GM10266 (cell line): ENCODE measurements around the gene CACNA1C.

Experiments
- DNase-seq: peaks from one replicate; pipeline ENCODE4 v3.0.0; 2012; ENCODE audit errors: extremely low spot score
- CTCF ChIP-seq: IDR thresholded peaks from 2 replicates; pipeline ENCODE4 v1.5.1; 2012; ENCODE audit warnings: mild to moderate bottlenecking, low read depth; ENCODE audit not compliant: control insufficient read depth, insufficient read depth; ENCODE audit errors: missing control alignments

Gene CACNA1C

GRCh38 chr12:2644683-2645405 is 592.1 kb downstream of the CACNA1C start:
- no peak for TF ChIP-seq CTCF
- DNase-seq = no peak

DNA sequence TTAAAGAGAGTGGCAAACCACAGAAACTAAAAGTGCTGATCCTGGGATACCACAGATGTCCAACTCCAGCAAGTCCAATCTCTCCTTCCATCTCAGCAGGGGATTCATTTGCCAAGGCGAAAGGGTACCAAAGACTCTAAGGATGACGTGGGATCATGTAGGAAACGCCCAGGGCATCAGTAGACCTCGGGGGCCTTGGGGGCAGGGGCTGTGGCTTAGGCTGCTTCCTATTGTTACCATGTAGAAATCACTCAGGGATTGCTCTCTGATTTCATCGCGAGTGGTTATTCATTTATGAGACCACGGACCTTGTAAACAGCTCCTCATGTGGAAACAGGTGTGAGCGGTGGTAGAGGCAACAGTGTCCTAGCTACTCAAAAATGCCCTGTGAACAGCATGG is 592.7 kb downstream of the CACNA1C start:
- no peak for TF ChIP-seq CTCF
- DNase-seq = no peak

DNA sequence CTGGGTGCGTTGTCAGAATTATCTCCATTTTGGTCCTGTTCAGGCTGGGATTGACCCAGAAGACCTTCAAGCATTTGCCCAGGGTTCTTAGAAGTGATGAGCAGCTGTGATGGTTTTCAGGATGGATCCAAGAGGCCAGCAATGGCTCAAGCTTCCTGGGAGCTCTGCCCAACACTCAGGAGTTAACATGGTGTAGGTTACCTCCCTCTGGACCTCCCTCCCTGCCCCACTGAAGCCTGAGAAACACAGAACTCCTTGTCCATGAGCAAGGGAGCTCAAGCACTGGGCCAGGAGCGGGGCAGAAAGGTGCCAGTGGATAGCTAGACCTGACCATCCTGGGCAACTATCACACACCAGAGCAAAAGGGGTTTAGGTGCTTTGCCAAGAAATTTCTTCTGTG is 593.6 kb downstream of the CACNA1C start:
- TF ChIP-seq CTCF = no peak
- DNase-seq = no peak

- no peak for DNase-seq
- TF ChIP-seq CTCF = no peak
Measured at GRCh38 chr12:2647186-2647585, 594.4 kb downstream of the CACNA1C start.

GRCh38 chr12:2648406-2648805 is 595.6 kb downstream of the CACNA1C start:
- DNase-seq = no peak
- no peak for TF ChIP-seq CTCF

DNA sequence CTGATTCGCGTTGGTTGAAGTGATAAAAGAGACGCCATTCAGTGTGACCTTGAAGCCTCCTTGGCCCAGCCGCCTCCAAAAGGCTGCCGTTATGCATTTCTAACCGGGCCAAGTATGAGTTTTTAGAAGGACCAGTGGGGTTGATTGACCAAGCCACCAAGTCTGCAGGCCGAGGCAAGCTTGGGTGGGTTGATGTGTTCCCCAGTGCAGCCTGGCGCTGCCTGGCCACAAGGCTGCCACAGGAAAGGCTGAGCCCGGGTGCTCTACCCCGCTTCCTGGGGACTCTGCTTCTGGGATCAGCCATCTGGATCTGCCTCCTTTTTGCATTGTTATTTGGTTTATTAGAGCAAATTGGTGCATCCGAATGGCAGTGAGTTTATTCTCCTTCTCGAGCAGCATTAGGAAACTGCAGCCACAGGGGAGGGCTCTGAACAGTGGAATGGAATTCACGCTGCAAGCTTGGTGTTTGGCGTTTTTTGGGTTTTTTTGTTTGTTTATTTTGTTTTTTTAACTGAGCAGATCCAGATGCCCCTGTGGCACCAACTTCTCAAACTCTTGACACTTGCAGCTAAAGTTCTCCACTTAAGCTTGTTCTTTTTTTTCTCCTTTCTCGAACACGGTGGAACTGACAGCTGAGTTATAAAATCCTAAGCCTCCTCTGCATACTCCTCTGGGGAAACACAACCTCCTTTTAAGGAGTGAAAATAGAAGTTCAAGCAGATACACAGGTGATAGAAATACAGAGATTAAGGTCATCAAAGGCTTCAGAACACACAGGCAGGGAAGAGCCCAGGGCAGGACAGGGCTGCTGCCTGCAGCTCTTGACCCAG is 596.6 kb downstream of the CACNA1C start:
- no peak for TF ChIP-seq CTCF
- no peak for DNase-seq

GRCh38 chr12:2650261-2651067 is 597.7 kb downstream of the CACNA1C start:
- no peak for TF ChIP-seq CTCF

More at GRCh38 chr12:2650261-2651067, 597.7 kb downstream of the CACNA1C start:
- no peak for DNase-seq
